ENCODE measurements around the gene ASB1.

- TF ChIP-seq CTCF (IDR thresholded peaks at IDR 0.05), result no peak
- TF ChIP-seq POLR2AphosphoS5 (IDR thresholded peaks at IDR 0.05), result no peak
- TF ChIP-seq EP300 (IDR thresholded peaks at IDR 0.05), result no peak
- no peak for TF ChIP-seq POLR2A (IDR thresholded peaks at IDR 0.05)
Observed at GRCh38 chr2:238484522-238485452, 58.1 kb downstream of the ASB1 start.

Data from suprapubic skin (tissue), 4 donors.